Endodermal cell (in vitro differentiated cells): ENCODE data around the gene KCTD10. TPM values are rescaled to one million over a fixed set of nuclear protein-coding genes. Genes with fewer than 3 reads are reported as not detected.

Experiments used
- DNase-seq: peaks from one replicate; pipeline ENCODE4 v3.0.0-alpha.2; 2017
- H3K27ac ChIP-seq: 2 replicates; pipeline ENCODE4 v1.5.1; 2013; ENCODE audit warnings: mild to moderate bottlenecking, low read depth, low read length, moderate library complexity
- H3K27me3 ChIP-seq: 2 replicates; pipeline ENCODE4 v1.6.1; 2013; ENCODE audit warnings: mild to moderate bottlenecking, low read length, moderate library complexity; ENCODE audit not compliant: insufficient read depth, control insufficient read depth, poor library complexity, severe bottlenecking
- H3K36me3 ChIP-seq: 2 replicates; pipeline ENCODE4 v1.7.0; 2013; ENCODE audit warnings: mild to moderate bottlenecking, low read length, moderate library complexity; ENCODE audit not compliant: control insufficient read depth, insufficient read depth
- H3K4me1 ChIP-seq: one replicate; pipeline ENCODE4 v1.7.0; 2013; ENCODE audit warnings: low read length; ENCODE audit not compliant: control insufficient read depth, insufficient read depth
- H3K4me3 ChIP-seq: 2 replicates; pipeline ENCODE4 v1.5.1; 2013; ENCODE audit warnings: mild to moderate bottlenecking, low read length, moderate library complexity
- H3K9ac ChIP-seq: 2 replicates; pipeline ENCODE4 v1.6.1; 2013; ENCODE audit warnings: mild to moderate bottlenecking, low read length, moderate library complexity; ENCODE audit not compliant: poor library complexity, severe bottlenecking; ENCODE audit errors: extremely low read depth
- H3K9me3 ChIP-seq: 2 replicates; pipeline ENCODE4 v1.6.1; 2013; ENCODE audit warnings: mild to moderate bottlenecking, low read length, moderate library complexity; ENCODE audit not compliant: control insufficient read depth
- H3K27ac Mint-ChIP-seq: 2 replicates; pipeline ENCODE4 v1.8.0; 2020; ENCODE audit warnings: mixed read lengths
- H3K27me3 Mint-ChIP-seq: 2 replicates; pipeline ENCODE4 v1.8.0; 2021; ENCODE audit warnings: mild to moderate bottlenecking, mixed read lengths; ENCODE audit not compliant: insufficient read depth
- H3K36me3 Mint-ChIP-seq: 2 replicates; pipeline ENCODE4 v1.8.0; 2020; ENCODE audit warnings: low read depth, mixed read lengths
- H3K4me1 Mint-ChIP-seq: 2 replicates; pipeline ENCODE4 v1.8.0; 2020; ENCODE audit warnings: mixed read lengths
- H3K4me3 Mint-ChIP-seq: 2 replicates; pipeline ENCODE4 v1.8.0; 2020; ENCODE audit warnings: mild to moderate bottlenecking, moderate library complexity, mixed read lengths
- H3K9me3 Mint-ChIP-seq: 2 replicates; pipeline ENCODE4 v1.8.0; 2020; ENCODE audit warnings: mild to moderate bottlenecking, mixed read lengths
- WGBS, 2 experiments: methylation state at CpG; one replicate each; pipeline versions ENCODE4 v1.1.5 to v1.1.7; 2013; ENCODE audit warnings: missing lambda C conversion rate in 2 of 2, mixed read lengths in 1 of 2; ENCODE audit not compliant: insufficient coverage in 1 of 2, insufficient read length in 1 of 2; 5-methylcytosine and 5-hydroxymethylcytosine counted together
- total RNA-seq, 2 donors: library from RNA; stranded (reverse); fragmentation: NEBNext Ultra II Directional in 1 of 2; extraction: Animal tissue kit (Norgen Biotek cat#: 25700) in 1 of 2; gene quantifications; 2 replicates in 1 of 2; 3 replicates in 1 of 2; pipeline ENCODE4 v1.2.1, GENCODE V29; 2021
- TF ChIP-seq, protein P1 (sequence below): fragments of 200-600 bp; sonication (generic); conservative IDR thresholded peaks from 2 replicates; pipeline ENCODE4 v1.5.0; 2021; ENCODE audit warnings: antibody characterized with exemption, mild to moderate bottlenecking

KCTD10 gene
- total RNA-seq, 2 donors from 2014 or later = 50.9 to 53.5 TPM

DNA sequence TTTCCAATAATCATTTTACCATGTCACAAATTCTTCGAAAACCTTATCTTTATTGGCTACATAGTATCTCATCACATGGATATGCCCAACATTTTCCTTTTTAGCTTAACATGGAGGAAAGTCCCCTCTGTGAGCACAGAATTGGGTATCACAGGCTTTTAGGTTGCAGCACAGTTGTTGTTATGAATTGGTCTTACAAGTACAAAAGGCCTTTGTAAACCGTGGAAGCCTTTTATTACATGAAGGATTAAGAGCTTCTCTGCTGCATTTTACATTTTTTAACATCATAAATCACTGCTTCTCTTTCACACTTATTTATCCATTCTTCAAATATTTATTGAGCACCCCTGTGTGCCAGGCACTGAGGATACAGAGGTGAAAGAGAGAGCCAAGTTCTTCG, 26.5 kb upstream of the KCTD10 start:
- peaks cover 65% of the 10 kb centered on the region for H3K36me3 Mint-ChIP-seq
- 90 to 93% methylated on average over 2 to 3 of the region's 3 CpGs for WGBS, 2 experiments
- no peaks in the 10 kb centered on the region for H3K27me3 Mint-ChIP-seq
- H3K4me1 Mint-ChIP-seq = peaks cover 12% of the 10 kb centered on the region
- Histone ChIP-seq H3K4me1 (peaks cover 3% of the 10 kb centered on the region), H3K9me3 (no peaks in the 10 kb centered on the region), H3K9ac (no peak overlapping the region), H3K36me3 (peaks cover 71% of the 10 kb centered on the region), H3K4me3 (no peak overlapping the region), H3K27ac (no peak overlapping the region), H3K27me3 (no peaks in the 10 kb centered on the region)
- no peak overlapping the region for H3K4me3 Mint-ChIP-seq
- DNase-seq = no peak
- no peaks in the 10 kb centered on the region for H3K9me3 Mint-ChIP-seq
- no peak overlapping the region for H3K27ac Mint-ChIP-seq
- TF ChIP-seq, protein P1, sequence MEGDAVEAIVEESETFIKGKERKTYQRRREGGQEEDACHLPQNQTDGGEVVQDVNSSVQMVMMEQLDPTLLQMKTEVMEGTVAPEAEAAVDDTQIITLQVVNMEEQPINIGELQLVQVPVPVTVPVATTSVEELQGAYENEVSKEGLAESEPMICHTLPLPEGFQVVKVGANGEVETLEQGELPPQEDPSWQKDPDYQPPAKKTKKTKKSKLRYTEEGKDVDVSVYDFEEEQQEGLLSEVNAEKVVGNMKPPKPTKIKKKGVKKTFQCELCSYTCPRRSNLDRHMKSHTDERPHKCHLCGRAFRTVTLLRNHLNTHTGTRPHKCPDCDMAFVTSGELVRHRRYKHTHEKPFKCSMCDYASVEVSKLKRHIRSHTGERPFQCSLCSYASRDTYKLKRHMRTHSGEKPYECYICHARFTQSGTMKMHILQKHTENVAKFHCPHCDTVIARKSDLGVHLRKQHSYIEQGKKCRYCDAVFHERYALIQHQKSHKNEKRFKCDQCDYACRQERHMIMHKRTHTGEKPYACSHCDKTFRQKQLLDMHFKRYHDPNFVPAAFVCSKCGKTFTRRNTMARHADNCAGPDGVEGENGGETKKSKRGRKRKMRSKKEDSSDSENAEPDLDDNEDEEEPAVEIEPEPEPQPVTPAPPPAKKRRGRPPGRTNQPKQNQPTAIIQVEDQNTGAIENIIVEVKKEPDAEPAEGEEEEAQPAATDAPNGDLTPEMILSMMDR = no peak

DNA sequence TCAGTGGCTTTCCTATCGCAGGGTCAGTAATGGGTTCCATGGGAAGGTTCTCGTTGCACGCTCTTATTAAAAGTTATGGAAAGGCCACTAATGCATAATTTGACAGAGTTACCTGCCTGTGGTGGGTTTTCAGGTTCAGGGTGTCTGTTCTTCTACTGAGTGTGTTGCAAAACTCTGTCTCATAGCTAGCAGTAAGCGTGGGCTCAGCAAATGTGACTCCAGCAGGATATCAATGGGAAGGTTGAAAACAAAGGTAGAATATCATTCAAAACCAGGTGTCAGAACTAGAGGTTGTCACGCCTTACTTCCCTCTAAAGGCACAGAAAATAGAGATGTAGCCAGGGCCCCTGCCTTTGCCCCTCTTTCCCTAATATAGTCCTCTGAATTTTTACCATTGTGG, 25.2 kb upstream of the KCTD10 start:
- WGBS, 2 experiments = 88 to 94% methylated on average over 3 to 5 of the region's 5 CpGs
- H3K9me3 ChIP-seq = no peaks in the 10 kb centered on the region
- H3K4me1 Mint-ChIP-seq = peaks cover 8% of the 10 kb centered on the region
- H3K4me3 ChIP-seq = no peak overlapping the region
- no peak overlapping the region for H3K27ac Mint-ChIP-seq
- no peaks in the 10 kb centered on the region for H3K27me3 ChIP-seq
- TF ChIP-seq, protein P1 = no peak
- peaks cover 3% of the 10 kb centered on the region for H3K4me1 ChIP-seq
- peaks cover 71% of the 10 kb centered on the region for H3K36me3 ChIP-seq
- H3K9me3 Mint-ChIP-seq = no peaks in the 10 kb centered on the region
- no peak overlapping the region for H3K27ac ChIP-seq
- no peak overlapping the region for H3K9ac ChIP-seq
- peaks cover 67% of the 10 kb centered on the region for H3K36me3 Mint-ChIP-seq
- H3K27me3 Mint-ChIP-seq = no peaks in the 10 kb centered on the region
- H3K4me3 Mint-ChIP-seq = no peak overlapping the region
- DNase-seq = no peak

DNA sequence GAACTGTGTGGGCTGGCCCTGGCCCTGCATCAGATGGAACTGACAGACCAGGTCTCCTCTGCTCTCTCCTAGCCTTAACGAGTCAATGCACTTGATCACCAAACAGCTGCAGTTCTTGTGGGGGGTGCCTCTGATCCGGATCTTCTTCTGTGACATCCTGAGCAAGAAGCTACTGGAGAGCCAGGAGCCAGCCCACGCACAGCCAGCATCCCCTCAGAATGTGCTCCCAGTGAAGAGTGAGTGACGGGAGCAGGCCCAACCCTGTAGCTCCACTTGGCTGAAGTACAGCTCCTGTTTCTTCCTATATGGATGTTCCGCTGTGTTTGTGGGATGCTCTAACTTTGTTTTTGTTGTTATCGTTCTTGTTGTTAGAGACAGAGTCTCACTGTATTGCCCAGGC, 24.2 kb upstream of the KCTD10 start:
- Mint-ChIP-seq H3K9me3 (peaks cover 5% of the 10 kb centered on the region), H3K4me3 (no peak overlapping the region), H3K27ac (no peak overlapping the region)

More for the DNA sequence above, 24.2 kb upstream of the KCTD10 start:
- Mint-ChIP-seq H3K4me1 (peaks cover 8% of the 10 kb centered on the region), H3K27me3 (no peaks in the 10 kb centered on the region), H3K36me3 (peaks cover 65% of the 10 kb centered on the region)
- Histone ChIP-seq H3K27me3 (no peaks in the 10 kb centered on the region), H3K9ac (no peak overlapping the region), H3K9me3 (peaks cover 6% of the 10 kb centered on the region), H3K4me1 (no peaks in the 10 kb centered on the region), H3K27ac (no peak overlapping the region), H3K36me3 (peaks cover 71% of the 10 kb centered on the region), H3K4me3 (no peak overlapping the region)
- TF ChIP-seq, protein P1 = no peak
- DNase-seq = no peak
- whole genome bisulfite sequencing, 2 experiments = 93 to 100% methylated on average over 5 to 6 of the region's 6 CpGs
